ENCODE measurements around the gene IFITM10. TPM values are rescaled to one million over a fixed set of nuclear protein-coding genes. Genes with fewer than 3 reads are reported as not detected.

IFITM10 gene
- total RNA-seq, 2 donors from 2014 or later = 27.2 to 28.6 TPM

- no peaks in the 10 kb centered on the region for H3K27me3 ChIP-seq (replicated peaks; ENCODE audit: insufficient read depth)
These were observed 18.8 kb downstream of the IFITM10 start for GRCh38 chr11:1731451-1732059.

DNA sequence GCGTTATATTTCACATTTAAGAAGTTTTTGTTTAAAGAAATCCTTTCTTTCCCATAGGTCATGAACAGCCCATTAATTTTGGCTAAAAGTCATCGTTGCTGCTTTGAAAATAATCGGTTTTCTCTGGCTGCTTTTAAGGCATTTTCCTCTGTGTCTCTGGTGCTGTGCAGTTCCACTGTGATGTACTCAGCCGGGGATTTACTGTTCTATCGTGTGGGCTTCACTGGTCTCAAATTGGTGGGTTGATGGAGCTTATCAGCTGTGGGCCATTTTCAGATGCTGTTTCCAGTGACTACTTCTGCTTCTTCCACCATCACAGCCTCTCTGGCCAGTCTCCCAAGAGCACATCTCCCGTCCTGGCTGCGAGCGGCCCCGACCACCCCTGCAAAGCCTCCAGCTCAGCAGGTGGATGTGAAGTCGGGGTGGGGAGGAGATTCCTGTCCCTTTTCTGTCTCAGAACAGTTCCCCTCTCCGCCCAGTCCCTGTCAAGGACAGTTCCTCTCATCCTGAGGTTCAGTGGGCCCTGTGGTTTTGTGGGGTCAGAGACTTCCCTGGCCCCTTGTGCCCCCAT is 20.3 kb downstream of the IFITM10 start:
- no peak overlapping the region for H3K4me3 ChIP-seq
- no peak overlapping the region for H3K27ac ChIP-seq
- H3K27me3 ChIP-seq (replicated peaks; ENCODE audit: insufficient read depth) = no peaks in the 10 kb centered on the region
- no peaks in the 10 kb centered on the region for H3K9me3 ChIP-seq
- DNase-seq (ENCODE audit: low spot score) = no peak
- no peaks in the 10 kb centered on the region for H3K4me1 ChIP-seq (ENCODE audit: control insufficient read depth in 1 of 2, low read depth in 2 of 2)
- ATAC-seq (ENCODE audit: insufficient number of reproducible peaks, low FRiP score, low read depth) = no peak
- no peaks in the 10 kb centered on the region for H3K36me3 ChIP-seq
- TF ChIP-seq, protein P1, sequence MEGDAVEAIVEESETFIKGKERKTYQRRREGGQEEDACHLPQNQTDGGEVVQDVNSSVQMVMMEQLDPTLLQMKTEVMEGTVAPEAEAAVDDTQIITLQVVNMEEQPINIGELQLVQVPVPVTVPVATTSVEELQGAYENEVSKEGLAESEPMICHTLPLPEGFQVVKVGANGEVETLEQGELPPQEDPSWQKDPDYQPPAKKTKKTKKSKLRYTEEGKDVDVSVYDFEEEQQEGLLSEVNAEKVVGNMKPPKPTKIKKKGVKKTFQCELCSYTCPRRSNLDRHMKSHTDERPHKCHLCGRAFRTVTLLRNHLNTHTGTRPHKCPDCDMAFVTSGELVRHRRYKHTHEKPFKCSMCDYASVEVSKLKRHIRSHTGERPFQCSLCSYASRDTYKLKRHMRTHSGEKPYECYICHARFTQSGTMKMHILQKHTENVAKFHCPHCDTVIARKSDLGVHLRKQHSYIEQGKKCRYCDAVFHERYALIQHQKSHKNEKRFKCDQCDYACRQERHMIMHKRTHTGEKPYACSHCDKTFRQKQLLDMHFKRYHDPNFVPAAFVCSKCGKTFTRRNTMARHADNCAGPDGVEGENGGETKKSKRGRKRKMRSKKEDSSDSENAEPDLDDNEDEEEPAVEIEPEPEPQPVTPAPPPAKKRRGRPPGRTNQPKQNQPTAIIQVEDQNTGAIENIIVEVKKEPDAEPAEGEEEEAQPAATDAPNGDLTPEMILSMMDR (IDR thresholded peaks at IDR 0.05) = no peak

More at GRCh38 chr11:1731451-1732059, 18.8 kb downstream of the IFITM10 start:
- Histone ChIP-seq H3K27ac (no peak overlapping the region), H3K4me3 (no peak overlapping the region), H3K36me3 (no peaks in the 10 kb centered on the region), H3K4me1 (ENCODE audit: control insufficient read depth in 1 of 2, low read depth in 2 of 2) (no peaks in the 10 kb centered on the region), H3K9me3 (peaks cover 1% of the 10 kb centered on the region)
- ATAC-seq (ENCODE audit: insufficient number of reproducible peaks, low FRiP score, low read depth) (no peak), DNase-seq (ENCODE audit: low spot score) (no peak)
- TF ChIP-seq, protein P1 (IDR thresholded peaks at IDR 0.05) = no peak

DNA sequence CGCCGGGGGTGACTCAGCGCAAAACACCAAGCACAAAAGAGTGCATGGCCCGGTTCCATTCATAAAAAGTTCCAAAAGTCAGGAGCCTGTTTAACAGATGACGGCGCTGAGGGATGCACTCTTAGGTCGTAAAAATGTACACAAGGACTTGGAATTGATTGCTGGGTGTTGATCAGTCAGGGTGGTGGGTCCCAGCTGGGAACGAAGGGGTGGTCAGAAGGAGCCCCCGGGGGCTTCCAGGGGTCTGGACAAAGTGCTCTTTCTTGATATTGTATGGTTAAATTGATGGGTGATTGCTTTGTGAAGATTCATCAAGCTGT is 20.7 kb downstream of the IFITM10 start:
- TF ChIP-seq, protein P1 (IDR thresholded peaks at IDR 0.05) = no peak
- Histone ChIP-seq H3K36me3 (no peaks in the 10 kb centered on the region), H3K27ac (no peak overlapping the region), H3K4me1 (ENCODE audit: control insufficient read depth in 1 of 2, low read depth in 2 of 2) (no peaks in the 10 kb centered on the region), H3K9me3 (no peaks in the 10 kb centered on the region), H3K4me3 (no peak overlapping the region), H3K27me3 (replicated peaks; ENCODE audit: insufficient read depth) (no peaks in the 10 kb centered on the region)
- ATAC-seq (ENCODE audit: insufficient number of reproducible peaks, low FRiP score, low read depth) = no peak
- no peak for DNase-seq (ENCODE audit: low spot score)

DNA sequence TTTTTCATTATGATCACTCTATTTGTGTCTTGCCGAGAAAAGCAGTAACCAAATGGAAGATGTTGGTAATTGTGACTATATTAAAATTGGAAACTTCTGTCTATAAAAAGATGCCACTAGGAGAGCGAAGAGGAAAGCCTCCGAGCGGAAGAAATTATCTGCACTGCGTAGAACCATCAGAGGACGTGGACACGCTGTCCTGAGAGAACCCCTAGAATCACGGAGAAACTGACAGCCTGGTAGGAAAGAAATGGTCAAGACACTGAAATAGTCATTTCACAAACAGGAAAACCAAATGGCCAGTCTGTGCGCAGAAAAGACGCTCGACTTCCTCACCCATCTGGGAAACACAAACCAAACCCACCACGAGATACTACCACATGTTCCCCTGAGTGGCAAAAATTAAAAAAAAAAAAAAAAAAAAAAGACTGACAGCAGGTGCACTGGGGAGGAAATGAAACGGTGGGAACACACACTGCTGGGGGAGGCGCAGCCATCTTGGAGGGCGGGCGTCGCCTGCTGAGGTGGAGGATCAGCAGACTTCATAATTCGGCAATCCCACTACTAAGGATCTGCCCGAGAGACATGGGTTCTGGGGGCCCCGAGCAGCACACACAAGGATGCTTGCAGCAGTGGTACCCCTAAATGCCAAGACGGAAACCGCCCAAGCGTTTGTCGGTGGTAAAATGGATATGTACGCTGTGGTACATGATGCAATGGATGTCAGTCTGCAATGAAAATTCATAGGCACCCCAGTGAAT is 21.3 kb downstream of the IFITM10 start:
- Histone ChIP-seq H3K4me3 (no peak overlapping the region), H3K4me1 (ENCODE audit: control insufficient read depth in 1 of 2, low read depth in 2 of 2) (no peaks in the 10 kb centered on the region), H3K36me3 (no peaks in the 10 kb centered on the region), H3K9me3 (no peaks in the 10 kb centered on the region), H3K27ac (no peak overlapping the region), H3K27me3 (replicated peaks; ENCODE audit: insufficient read depth) (no peaks in the 10 kb centered on the region)
- no peak for ATAC-seq (ENCODE audit: insufficient number of reproducible peaks, low FRiP score, low read depth)
- TF ChIP-seq, protein P1 (IDR thresholded peaks at IDR 0.05) = no peak
- DNase-seq (ENCODE audit: low spot score) = no peak

- Histone ChIP-seq H3K9me3 (no peaks in the 10 kb centered on the region), H3K4me3 (no peak overlapping the region), H3K27me3 (replicated peaks; ENCODE audit: insufficient read depth) (no peaks in the 10 kb centered on the region), H3K36me3 (no peaks in the 10 kb centered on the region), H3K4me1 (ENCODE audit: control insufficient read depth in 1 of 2, low read depth in 2 of 2) (no peaks in the 10 kb centered on the region), H3K27ac (no peak overlapping the region)
- DNase-seq (ENCODE audit: low spot score) (no peak), ATAC-seq (ENCODE audit: insufficient number of reproducible peaks, low FRiP score, low read depth) (no peak)
- TF ChIP-seq, protein P1 (IDR thresholded peaks at IDR 0.05) = no peak
These were observed 22.1 kb downstream of the IFITM10 start for GRCh38 chr11:1728301-1728700.
